H1 (cell line): ENCODE results near the gene TUBGCP2. TPM values are rescaled to one million over a fixed set of nuclear protein-coding genes. Genes with fewer than 3 reads are reported as not detected.

Experiments
- CTCF ChIA-PET: fragments of 300-600 bp; sonication (Branson Sonifier 250); formaldehyde crosslinking; loops from one replicate; lab custom pipeline; 2021; ENCODE audit not compliant: partially characterized antibody; lab: Charles Lee
- POLR2A ChIA-PET: fragments of 300-600 bp; sonication (Branson Sonifier 250); formaldehyde crosslinking; loops from one replicate; lab custom pipeline; 2021; ENCODE audit warnings: inconsistent platforms; ENCODE audit not compliant: partially characterized antibody; lab: Charles Lee
- DNase-seq, 2 experiments: peaks; one replicate each; pipeline versions ENCODE4 v3.0.0 to v3.0.0-alpha.2; 2010 to 2022; ENCODE audit warnings: low spot score in 2 of 2, low read depth in 1 of 2, mixed read lengths in 1 of 2
- FAIRE-seq: peaks from 2 replicates; lab custom pipeline; 2011; peaks lifted over from hg19 to GRCh38; lab: Jason Lieb, UNC
- H2AFZ ChIP-seq: 2 replicates; pipeline ENCODE4 v1.8.1; 2012; ENCODE audit warnings: low read length, inconsistent platforms
- H2AK5ac ChIP-seq: 2 replicates; pipeline ENCODE4 v1.6.1; 2013; ENCODE audit warnings: low read depth, low read length
- H2BK120ac ChIP-seq: replicated peaks from 2 replicates; pipeline ENCODE3; 2013; ENCODE audit warnings: low read depth, low read length, inconsistent platforms
- H2BK12ac ChIP-seq: 2 replicates; pipeline ENCODE4 v1.6.1; 2013; ENCODE audit warnings: low read depth, low read length
- H2BK15ac ChIP-seq: 2 replicates; pipeline ENCODE4 v1.6.1; 2013; ENCODE audit warnings: low read length
- H2BK20ac ChIP-seq: 2 replicates; pipeline ENCODE4 v1.6.1; 2013; ENCODE audit warnings: low read length
- H2BK5ac ChIP-seq: 2 replicates; pipeline ENCODE4 v1.6.1; 2013; ENCODE audit warnings: low read depth, low read length
- H3K14ac ChIP-seq: 2 replicates; pipeline ENCODE4 v1.6.1; 2013; ENCODE audit warnings: inconsistent platforms; ENCODE audit not compliant: insufficient read length
- H3K18ac ChIP-seq: 2 replicates; pipeline ENCODE4 v1.6.1; 2013; ENCODE audit warnings: low read length; ENCODE audit errors: extremely low read depth
- H3K23ac ChIP-seq: 2 replicates; pipeline ENCODE4 v1.6.1; 2013; ENCODE audit warnings: inconsistent platforms; ENCODE audit not compliant: insufficient read length
- H3K23me2 ChIP-seq: 2 replicates; pipeline ENCODE4 v1.6.1; 2013; ENCODE audit warnings: low read depth, low read length
- H3K27ac ChIP-seq: 2 replicates; pipeline ENCODE4 v1.6.1; 2011; ENCODE audit warnings: low read depth, low read length, inconsistent platforms
- H3K27me3 ChIP-seq, 4 experiments: replicated peaks in 1 of 4; 1 replicate in 1 of 4; 2 replicates in 3 of 4; pipeline versions ENCODE4 v1.6.1 to v1.8.1; 2011 to 2013; ENCODE audit warnings: low read length in 3 of 4, mild to moderate bottlenecking in 3 of 4, inconsistent platforms in 2 of 4, mixed read lengths in 2 of 4, moderate library complexity in 1 of 4; ENCODE audit not compliant: control insufficient read depth in 3 of 4, insufficient read depth in 3 of 4; ENCODE audit errors: extremely low read depth in 1 of 4
- H3K36me3 ChIP-seq, 4 experiments: 2 replicates each; pipeline versions ENCODE4 v1.6.1 to v1.8.1; 2011 to 2013; ENCODE audit warnings: mild to moderate bottlenecking in 4 of 4, low read length in 3 of 4, moderate library complexity in 2 of 4, control low read depth in 1 of 4, inconsistent platforms in 1 of 4; ENCODE audit not compliant: insufficient read depth in 4 of 4, control insufficient read depth in 2 of 4
- H3K4ac ChIP-seq: replicated peaks from 2 replicates; pipeline ENCODE3; 2013; ENCODE audit warnings: low read length, low read depth, mixed read lengths, inconsistent platforms; ENCODE audit not compliant: insufficient read length
- H3K4me1 ChIP-seq, 4 experiments: replicated peaks in 1 of 4; 1 replicate in 1 of 4; 2 replicates in 3 of 4; pipeline versions ENCODE4 v1.6.1 to v1.8.1; 2011 to 2013; ENCODE audit warnings: low read length in 3 of 4, inconsistent platforms in 2 of 4, mixed read lengths in 1 of 4; ENCODE audit not compliant: insufficient read depth in 4 of 4, control insufficient read depth in 3 of 4
- H3K4me2 ChIP-seq, 2 experiments: 2 replicates each; pipeline versions ENCODE4 v1.6.1 to v1.8.1; 2011 to 2013; ENCODE audit warnings: low read depth in 2 of 2, low read length in 2 of 2, control low read depth in 1 of 2, inconsistent platforms in 1 of 2, mild to moderate bottlenecking in 1 of 2; ENCODE audit not compliant: insufficient read depth in 1 of 2
- H3K4me3 ChIP-seq, 4 experiments: fragments of 200-600, 300-600 bp in 1 of 4; sonication (generic), shearing (Covaris generic), sonication (Bioruptor Twin) in 1 of 4; 2 replicates each; pipeline versions ENCODE4 v1.5.1 to v1.8.1; 2011 to 2016; ENCODE audit warnings: low read length in 4 of 4, low read depth in 3 of 4, control low read depth in 2 of 4, inconsistent platforms in 2 of 4, mild to moderate bottlenecking in 2 of 4, mixed read lengths in 1 of 4, moderate library complexity in 1 of 4; ENCODE audit not compliant: insufficient read depth in 2 of 4; ENCODE audit errors: extremely low read depth in 1 of 4
- H3K56ac ChIP-seq: replicated peaks from 2 replicates; pipeline ENCODE3; 2013; ENCODE audit warnings: low read depth, mild to moderate bottlenecking, mixed read lengths, low read length, inconsistent platforms; ENCODE audit not compliant: insufficient read length
- H3K79me1 ChIP-seq: 2 replicates; pipeline ENCODE4 v1.6.1; 2013; ENCODE audit warnings: low read depth, low read length, control low read depth
- H3K79me2 ChIP-seq, 2 experiments: 2 replicates each; pipeline versions ENCODE4 v1.6.1 to v1.8.1; 2012 to 2013; ENCODE audit warnings: low read length in 2 of 2, mild to moderate bottlenecking in 2 of 2, inconsistent platforms in 1 of 2; ENCODE audit not compliant: insufficient read depth in 2 of 2, control insufficient read depth in 1 of 2
- H3K9ac ChIP-seq, 4 experiments: replicated peaks in 1 of 4; 1 replicate in 1 of 4; 2 replicates in 3 of 4; pipeline versions ENCODE4 v1.6.1 to v1.8.1; 2011 to 2013; ENCODE audit warnings: low read depth in 3 of 4, low read length in 3 of 4, control low read depth in 2 of 4, mild to moderate bottlenecking in 2 of 4, moderate library complexity in 2 of 4, inconsistent platforms in 1 of 4; ENCODE audit errors: extremely low read depth in 1 of 4
- H3K9me3 ChIP-seq, 2 experiments: 2 replicates each; pipeline versions ENCODE4 v1.6.1 to v1.8.1; 2012 to 2013; ENCODE audit warnings: mild to moderate bottlenecking in 2 of 2, moderate library complexity in 2 of 2, control low read depth in 1 of 2, inconsistent platforms in 1 of 2, low read depth in 1 of 2, low read length in 1 of 2, mixed read lengths in 1 of 2; ENCODE audit not compliant: insufficient read depth in 2 of 2
- H4K20me1 ChIP-seq, 2 experiments: replicated peaks in 1 of 2; 2 replicates each; pipeline versions ENCODE3 to v1.8.1; 2011 to 2013; ENCODE audit warnings: inconsistent platforms in 2 of 2, low read length in 2 of 2, mild to moderate bottlenecking in 1 of 2; ENCODE audit not compliant: insufficient read depth in 2 of 2, control insufficient read depth in 1 of 2
- H4K5ac ChIP-seq: 2 replicates; pipeline ENCODE4 v1.6.1; 2013; ENCODE audit warnings: low read length, low read depth, mixed read lengths, inconsistent platforms; ENCODE audit not compliant: insufficient read length
- H4K8ac ChIP-seq: 2 replicates; pipeline ENCODE4 v1.8.0; 2013; ENCODE audit warnings: mild to moderate bottlenecking, moderate library complexity, low read length, inconsistent platforms; ENCODE audit not compliant: insufficient read depth; ENCODE audit errors: extremely low read depth
- H4K91ac ChIP-seq: replicated peaks from 2 replicates; pipeline ENCODE3; 2013; ENCODE audit warnings: low read length, mixed read lengths, inconsistent platforms; ENCODE audit not compliant: insufficient read length
- BACH1 ChIP-seq: IDR thresholded peaks from 2 replicates; pipeline ENCODE4 v1.6.1; 2012; ENCODE audit warnings: low read length, improper control_type of control experiment
- CBX8 ChIP-seq: fragments of 300-800, 300-1000 bp; sonication (generic); IDR thresholded peaks from 2 replicates; pipeline ENCODE4 v1.7.1; 2016; ENCODE audit warnings: low read depth, low read length, borderline replicate concordance
- EGR1 ChIP-seq: IDR thresholded peaks from 2 replicates; pipeline ENCODE4 v1.6.1; 2011; ENCODE audit warnings: low read depth, low read length, borderline replicate concordance
- EP300 ChIP-seq, 2 experiments: IDR thresholded peaks; 1 replicate in 1 of 2; 2 replicates in 1 of 2; pipeline ENCODE4 v1.6.1; 2011 to 2012; ENCODE audit warnings: low read depth in 2 of 2, low read length in 2 of 2, mild to moderate bottlenecking in 2 of 2, borderline replicate concordance in 1 of 2, inconsistent platforms in 1 of 2, moderate library complexity in 1 of 2
- GABPA ChIP-seq: IDR thresholded peaks from 2 replicates; pipeline ENCODE4 v1.6.1; 2011; ENCODE audit warnings: mild to moderate bottlenecking, low read length, moderate library complexity, borderline replicate concordance; ENCODE audit not compliant: insufficient read depth
- KDM4A ChIP-seq: IDR thresholded peaks from one replicate; pipeline ENCODE4 v1.7.1; 2012; ENCODE audit warnings: low read depth, mild to moderate bottlenecking, moderate library complexity, low read length, inconsistent platforms; ENCODE audit not compliant: severe bottlenecking
- POLR2AphosphoS5 ChIP-seq: IDR thresholded peaks from 2 replicates; pipeline ENCODE4 v1.6.1; 2011; ENCODE audit warnings: low read depth, low read length
- RFX5 ChIP-seq: IDR thresholded peaks from 2 replicates; pipeline ENCODE4 v1.6.1; 2011; ENCODE audit warnings: low read depth, low read length, improper control_type of control experiment, borderline replicate concordance
- SIRT6 ChIP-seq: IDR thresholded peaks from one replicate; pipeline ENCODE4 v1.7.1; 2012; ENCODE audit warnings: low read length, inconsistent platforms
- SIX5 ChIP-seq: IDR thresholded peaks from 2 replicates; pipeline ENCODE4 v1.6.1; 2011; ENCODE audit warnings: mild to moderate bottlenecking, low read depth, low read length
- TAF1 ChIP-seq: IDR thresholded peaks from 2 replicates; pipeline ENCODE4 v1.6.1; 2011; ENCODE audit warnings: mild to moderate bottlenecking, low read depth, low read length
- TEAD4 ChIP-seq: IDR thresholded peaks from 2 replicates; pipeline ENCODE4 v1.6.1; 2012; ENCODE audit warnings: low read depth, low read length, inconsistent platforms, mixed read lengths
- YY1 ChIP-seq: IDR thresholded peaks from 2 replicates; pipeline ENCODE4 v1.6.1; 2011; ENCODE audit warnings: low read depth, mild to moderate bottlenecking, low read length
- WGBS, 2 experiments: shearing (Covaris generic) in 1 of 2; methylation state at CpG; one replicate each; pipeline versions ENCODE4 v1.1.6 to v1.1.7; 2013 to 2015; ENCODE audit warnings: low lambda C conversion rate in 2 of 2, mixed read lengths in 2 of 2, inconsistent platforms in 1 of 2, low coverage in 1 of 2, missing lambda C conversion rate in 1 of 2; ENCODE audit not compliant: insufficient replicate concordance in 2 of 2, insufficient coverage in 1 of 2, insufficient read length in 1 of 2; ENCODE audit errors: extremely low coverage in 1 of 2, missing lambda C conversion rate in 1 of 2; 5-methylcytosine and 5-hydroxymethylcytosine counted together
- polyA plus RNA-seq, 7 experiments: library from polyadenylated mRNA; depleted of rRNA in 3 of 7; stranded (reverse) in 5 of 7; unstranded in 2 of 7; fragments of >200 nt in 5 of 7; fragments of 200-250 nt in 2 of 7; gene quantifications; 1 replicate in 5 of 7; 2 replicates in 1 of 7; 4 replicates in 1 of 7; pipeline versions ENCODE4 v1.2.1 to v1.2.3, GENCODE V29; 2011 to 2013; ENCODE audit warnings: missing spikeins in 2 of 7, mixed read lengths in 2 of 7
- total RNA-seq: library from RNA; stranded (reverse); fragmentation: NEBNext Ultra II Directional; extraction: Animal tissue kit (Norgen Biotek cat#: 25700); gene quantifications from 2 replicates; pipeline ENCODE4 v1.2.1, GENCODE V29; 2021

The TUBGCP2 gene
- total and polyA plus RNA-seq, 2 of the 8 experiments (the other 6 are each of a cell fraction or from before 2014, with no cell fraction given) = 34.9 to 51.9 TPM

DNA sequence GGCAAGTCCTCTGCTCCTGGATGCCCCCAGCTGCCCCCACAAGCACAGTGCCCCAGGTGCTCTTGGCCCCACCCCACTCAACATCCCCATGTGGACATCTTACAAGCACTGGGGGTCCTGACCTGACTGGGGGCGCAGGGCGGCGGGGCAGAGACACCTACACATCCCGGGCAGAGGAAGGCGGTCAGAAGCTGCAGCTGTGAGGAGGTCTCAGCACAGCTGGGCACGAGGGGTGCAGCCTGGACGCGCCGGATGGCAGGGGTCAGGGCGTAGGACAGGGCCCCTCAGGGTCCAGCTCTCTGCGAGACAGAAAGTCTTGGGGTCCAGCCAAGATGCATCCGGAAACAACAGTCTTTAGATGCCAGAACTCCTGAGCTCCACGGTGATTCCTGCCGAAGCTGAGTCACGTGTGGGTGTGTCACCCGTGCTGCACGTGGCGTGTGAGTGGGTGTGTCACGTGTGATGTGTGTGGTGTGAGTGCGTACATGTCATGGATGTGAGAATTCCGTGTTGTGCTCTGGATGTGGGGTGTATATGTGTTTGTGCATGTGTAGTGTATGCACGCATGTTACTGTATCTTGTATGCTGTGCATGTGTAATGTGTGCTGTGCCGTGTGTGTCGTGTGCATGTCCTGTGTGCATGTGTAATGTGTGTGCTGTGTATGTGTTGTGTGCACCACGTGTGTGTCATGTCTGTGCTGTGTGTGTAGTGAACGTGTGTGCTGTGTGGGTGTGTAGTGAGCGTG is 65.9 kb downstream of the TUBGCP2 start:
- no peaks in the 10 kb centered on the region for H3K79me2 ChIP-seq
- no peak overlapping the region for H3K23ac ChIP-seq
- POLR2A ChIA-PET = interaction anchor here (0.8 to 2.2 kb wide), 5 partner anchors 11 to 33 kb away, joined by 3 to 8 read pairs (median 3); no protein-coding TSS in a partner anchor
- peak overlapping the region; percentile 21 for H2BK5ac ChIP-seq
- peaks cover 0 to 16% (median 13%) of the 10 kb centered on the region in 4 experiments; a peak in 6 of 7 replicates for H3K27me3 ChIP-seq
- no peak overlapping the region for H3K27ac ChIP-seq
- H2BK12ac ChIP-seq = peak overlapping the region; percentile 3; the same call in 1 of the 2 replicates
- FAIRE-seq (no peak), DNase-seq (no peak)
- no peaks in the 10 kb centered on the region for H3K9me3 ChIP-seq
- no peak overlapping the region for H2AFZ ChIP-seq
- H3K23me2 ChIP-seq = peaks cover 4% of the 10 kb centered on the region; the same call in 1 of the 2 replicates
- peak overlapping the region; percentile 80 for H2AK5ac ChIP-seq
- H4K5ac ChIP-seq = no peak overlapping the region
- H3K79me1 ChIP-seq = 0 out of 2 replicates have a peak, but pooled peaks cover 2% of the 10 kb centered on the region
- H3K4ac ChIP-seq = peak overlapping the region; percentile 91
- no peaks in the 10 kb centered on the region; a peak in 3 of 8 replicates for H3K36me3 ChIP-seq
- H2BK20ac ChIP-seq = peak overlapping the region; percentile 2; the same call in 1 of the 2 replicates
- peak overlapping the region; percentile 64 for H2BK120ac ChIP-seq
- no peak overlapping the region for H3K56ac ChIP-seq
- CTCF ChIA-PET = no interaction called here
- peaks cover 3 to 24% (median 9%) of the 10 kb centered on the region in 4 experiments for H3K4me1 ChIP-seq
- peak overlapping the region; percentile 14; the same call in 1 of the 2 replicates for H2BK15ac ChIP-seq
- no peak overlapping the region for H3K4me3 ChIP-seq
- H3K18ac ChIP-seq = no peak overlapping the region
- H3K14ac ChIP-seq = no peak overlapping the region
- H3K4me2 ChIP-seq = no peak overlapping the region
- H4K20me1 ChIP-seq = peaks cover 0 to 4% of the 10 kb centered on the region in 2 experiments
- WGBS, 2 experiments = 86% methylated on average over 27 of the region's 27 CpGs; no CpG with 5 or more reads in 1 of the 2 experiments
- peak overlapping the region; percentile 97 for H4K91ac ChIP-seq
- H4K8ac ChIP-seq = peak overlapping the region; percentile 35; the same call in 1 of the 2 replicates
- no peak overlapping the region for H3K9ac ChIP-seq
- TF ChIP-seq GABPA (no peak), TAF1 (no peak), TEAD4 (no peak), EGR1 (no peak), SIX5 (no peak), RFX5 (no peak), KDM4A (no peak), CBX8 (no peak), SIRT6 (no peak), EP300 (IDR thresholded peaks at IDR 0.05; ENCODE audit: borderline replicate concordance in 1 of 2, low read depth in 2 of 2, low read length in 2 of 2) (no peak), BACH1 (no peak), YY1 (no peak), POLR2AphosphoS5 (no peak)
